GM23338 (cell line): Measurements from ENCODE around the gene RAPGEF5. TPM values are rescaled to one million over a fixed set of nuclear protein-coding genes. Genes with fewer than 3 reads are reported as not detected.

Experiments
- ATAC-seq: fragments of 200-7000 bp; cut with Tn5 transposase; 3 replicates; pipeline ENCODE4 v1.9.1; 2020
- DNase-seq: peaks from one replicate; pipeline ENCODE4 v3.0.0-alpha.2; 2015; ENCODE audit warnings: low spot score
- H2AFZ ChIP-seq: fragments of 200-600 bp; sonication (generic); 2 replicates; pipeline ENCODE4 v1.8.0; 2016; ENCODE audit warnings: antibody characterized with exemption, mild to moderate bottlenecking, moderate library complexity
- H3F3A ChIP-seq: fragments of 200-600 bp; sonication (generic); replicated peaks from 2 replicates; pipeline ENCODE4 v1.8.0; 2017; ENCODE audit warnings: antibody characterized with exemption, mixed run types, low read depth
- H3K27ac ChIP-seq: fragments of 200-600 bp; sonication (generic); 2 replicates; pipeline ENCODE4 v1.6.1; 2016; ENCODE audit warnings: low read depth
- H3K27me3 ChIP-seq: fragments of 200-600 bp; sonication (generic); 2 replicates; pipeline ENCODE4 v1.8.0; 2016; ENCODE audit warnings: mild to moderate bottlenecking, mixed run types, moderate library complexity; ENCODE audit not compliant: insufficient read depth
- H3K36me3 ChIP-seq: fragments of 200-600 bp; sonication (generic); 2 replicates; pipeline ENCODE4 v1.8.0; 2016; ENCODE audit warnings: mild to moderate bottlenecking; ENCODE audit not compliant: insufficient read depth
- H3K4me1 ChIP-seq: fragments of 200-600 bp; sonication (generic); 2 replicates; pipeline ENCODE4 v1.8.0; 2016; ENCODE audit warnings: mild to moderate bottlenecking, moderate library complexity; ENCODE audit not compliant: insufficient read depth
- H3K4me2 ChIP-seq: fragments of 200-600 bp; sonication (generic); 2 replicates; pipeline ENCODE4 v1.7.1; 2017; ENCODE audit warnings: mixed run types
- H3K4me3 ChIP-seq: fragments of 200-600 bp; sonication (generic); 2 replicates; pipeline ENCODE4 v1.6.1; 2016; ENCODE audit warnings: mixed run types
- H3K79me2 ChIP-seq: fragments of 200-600 bp; sonication (generic); replicated peaks from 2 replicates; pipeline ENCODE4 v1.8.0; 2017; ENCODE audit warnings: mild to moderate bottlenecking; ENCODE audit not compliant: insufficient read depth
- H3K9me2 ChIP-seq: fragments of 200-600 bp; sonication (generic); 2 replicates; pipeline ENCODE4 v1.8.0; 2017; ENCODE audit not compliant: insufficient read depth
- H4K20me1 ChIP-seq: fragments of 200-600 bp; sonication (generic); replicated peaks from 2 replicates; pipeline ENCODE4 v1.8.0; 2017; ENCODE audit warnings: mild to moderate bottlenecking; ENCODE audit not compliant: insufficient read depth
- H3K27ac Mint-ChIP-seq: 2 replicates; pipeline ENCODE4 v1.8.0; 2020; ENCODE audit warnings: inconsistent platforms, mild to moderate bottlenecking, moderate library complexity, mixed read lengths
- H3K27me3 Mint-ChIP-seq: 3 replicates; pipeline ENCODE4 v1.8.0; 2022; ENCODE audit warnings: low read depth, mild to moderate bottlenecking, moderate library complexity, mixed read lengths, inconsistent platforms; ENCODE audit not compliant: insufficient read depth, poor library complexity
- H3K36me3 Mint-ChIP-seq: 3 replicates; pipeline ENCODE4 v1.8.0; 2021; ENCODE audit warnings: low read depth, mild to moderate bottlenecking, inconsistent platforms, moderate library complexity, mixed read lengths
- H3K4me1 Mint-ChIP-seq: 3 replicates; pipeline ENCODE4 v1.8.0; 2020; ENCODE audit warnings: mild to moderate bottlenecking, inconsistent platforms, mixed read lengths
- H3K4me3 Mint-ChIP-seq: 3 replicates; pipeline ENCODE4 v1.8.0; 2021; ENCODE audit warnings: moderate library complexity, mild to moderate bottlenecking, inconsistent platforms, mixed read lengths
- H3K9me3 Mint-ChIP-seq: 3 replicates; pipeline ENCODE4 v1.8.0; 2020; ENCODE audit warnings: moderate library complexity, mild to moderate bottlenecking, inconsistent platforms, mixed read lengths
- CREB1 ChIP-seq: fragments of 250-450 bp; sonication (Bioruptor Pico); IDR thresholded peaks from 2 replicates; pipeline ENCODE4 v1.5.0; 2020; ENCODE audit warnings: low read depth, mild to moderate bottlenecking, moderate library complexity
- CTCF ChIP-seq, 2 experiments: fragments of 200-600 bp in 1 of 2; sonication (generic) in 1 of 2; conservative IDR thresholded peaks; 2 replicates each; pipeline versions ENCODE4 v1.5.1 to v1.6.1; 2016 to 2017; ENCODE audit warnings: antibody characterized with exemption in 2 of 2, low read depth in 2 of 2, mild to moderate bottlenecking in 2 of 2, moderate library complexity in 1 of 2
- EZH2 ChIP-seq: fragments of 200-600 bp; sonication (generic); IDR thresholded peaks from one replicate; pipeline ENCODE4 v1.8.0; 2017; ENCODE audit warnings: antibody characterized with exemption, mild to moderate bottlenecking, low read depth; ENCODE audit not compliant: unreplicated experiment
- EZH2phosphoT487 ChIP-seq: fragments of 200-600 bp; sonication (generic); IDR thresholded peaks from one replicate; pipeline ENCODE4 v1.8.1; 2018; ENCODE audit warnings: antibody characterized with exemption; ENCODE audit not compliant: unreplicated experiment
- JUNB ChIP-seq: IDR thresholded peaks from one replicate; pipeline ENCODE4 v1.6.1; 2016; ENCODE audit warnings: antibody characterized with exemption; ENCODE audit not compliant: unreplicated experiment
- NANOG ChIP-seq: IDR thresholded peaks from 2 replicates; pipeline ENCODE4 v1.6.1; 2016; ENCODE audit warnings: antibody characterized with exemption, borderline replicate concordance
- POLR2AphosphoS5 ChIP-seq: IDR thresholded peaks from 2 replicates; pipeline ENCODE4 v1.6.1; 2016; ENCODE audit warnings: antibody characterized with exemption, low read depth
- REST ChIP-seq: IDR thresholded peaks from one replicate; pipeline ENCODE4 v1.6.1; 2018; ENCODE audit warnings: antibody characterized with exemption; ENCODE audit not compliant: unreplicated experiment
- STAT1 ChIP-seq: IDR thresholded peaks from one replicate; pipeline ENCODE4 v1.6.1; 2016; ENCODE audit warnings: antibody characterized with exemption; ENCODE audit not compliant: unreplicated experiment
- ZNF114 ChIP-seq: fragments of 250-450 bp; sonication (Bioruptor Pico); IDR thresholded peaks from 2 replicates; pipeline ENCODE4 v1.5.0; 2020; ENCODE audit warnings: mild to moderate bottlenecking, moderate library complexity
- ZNF331 ChIP-seq: fragments of 250-450 bp; sonication (Bioruptor Pico); IDR thresholded peaks from 2 replicates; pipeline ENCODE4 v1.5.0; 2020; ENCODE audit warnings: low read depth, mild to moderate bottlenecking, moderate library complexity
- ZNF462 ChIP-seq: fragments of 250-450 bp; sonication (Bioruptor Pico); IDR thresholded peaks from 2 replicates; pipeline ENCODE4 v1.5.0; 2020; ENCODE audit warnings: mild to moderate bottlenecking, moderate library complexity
- polyA plus RNA-seq: library from polyadenylated mRNA; unstranded; fragments of >200 nt; fragmentation: Nextera tagmentation; extraction: Ambion mirVana; gene quantifications from 2 replicates; pipeline ENCODE4 v1.2.1, GENCODE V29; 2016
- total RNA-seq: library from RNA; depleted of rRNA; stranded (reverse); fragments of >200 nt; shearing (Covaris generic); gene quantifications from 2 replicates; pipeline ENCODE4 v1.2.3, GENCODE V29; 2014
- TF ChIP-seq, protein P1 (sequence below): IDR thresholded peaks from 2 replicates; pipeline ENCODE4 v1.6.1; 2016; ENCODE audit warnings: antibody characterized with exemption

Gene RAPGEF5
- total and polyA plus RNA-seq, 2 experiments from 2014 or later: 6.3 to 13.1 TPM

DNA sequence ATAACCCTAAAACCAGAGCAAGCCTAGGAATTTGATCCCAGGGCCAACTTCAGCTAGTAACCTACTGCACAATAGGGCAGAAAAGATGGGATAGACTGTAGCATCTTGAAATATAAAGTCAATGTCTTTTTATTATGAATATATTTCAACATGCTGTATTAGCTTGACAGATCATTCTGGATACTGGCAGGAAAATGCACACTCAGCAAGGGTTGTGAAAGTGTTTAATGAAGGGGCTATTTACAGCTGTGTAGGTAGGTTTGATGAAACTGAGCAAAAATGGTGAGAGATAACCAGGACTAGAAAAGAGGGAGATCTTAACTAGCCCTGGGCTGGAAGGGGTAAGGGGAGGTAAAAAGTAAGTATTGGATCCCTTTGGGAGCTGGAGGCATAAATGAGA is 156.2 kb downstream of the RAPGEF5 start:
- peaks cover 7% of the 10 kb centered on the region for H3K4me1 Mint-ChIP-seq
- Histone ChIP-seq H3K79me2 (no peaks in the 10 kb centered on the region), H3K36me3 (no peaks in the 10 kb centered on the region), H3K27me3 (peaks cover 35% of the 10 kb centered on the region), H3K4me1 (0 out of 2 replicates have a peak, but pooled peaks cover 1% of the 10 kb centered on the region), H3F3A (no peaks in the 10 kb centered on the region), H2AFZ (no peak overlapping the region), H3K27ac (no peak overlapping the region), H4K20me1 (no peaks in the 10 kb centered on the region; the same call in 1 of the 2 replicates), H3K9me2 (no peaks in the 10 kb centered on the region), H3K4me2 (no peak overlapping the region), H3K4me3 (no peak overlapping the region)
- no peaks in the 10 kb centered on the region for H3K9me3 Mint-ChIP-seq
- H3K27ac Mint-ChIP-seq: no peak overlapping the region
- ATAC-seq (no peak), DNase-seq (no peak)
- no peak for TF ChIP-seq ZNF114 (CRISPR knock-in tag)
- TF ChIP-seq EZH2: no peak
- TF ChIP-seq CREB1 (CRISPR knock-in tag): no peak
- TF ChIP-seq POLR2AphosphoS5: no peak
- no peak for TF ChIP-seq STAT1
- TF ChIP-seq NANOG: no peak
- no peak for TF ChIP-seq REST
- TF ChIP-seq, protein P1, sequence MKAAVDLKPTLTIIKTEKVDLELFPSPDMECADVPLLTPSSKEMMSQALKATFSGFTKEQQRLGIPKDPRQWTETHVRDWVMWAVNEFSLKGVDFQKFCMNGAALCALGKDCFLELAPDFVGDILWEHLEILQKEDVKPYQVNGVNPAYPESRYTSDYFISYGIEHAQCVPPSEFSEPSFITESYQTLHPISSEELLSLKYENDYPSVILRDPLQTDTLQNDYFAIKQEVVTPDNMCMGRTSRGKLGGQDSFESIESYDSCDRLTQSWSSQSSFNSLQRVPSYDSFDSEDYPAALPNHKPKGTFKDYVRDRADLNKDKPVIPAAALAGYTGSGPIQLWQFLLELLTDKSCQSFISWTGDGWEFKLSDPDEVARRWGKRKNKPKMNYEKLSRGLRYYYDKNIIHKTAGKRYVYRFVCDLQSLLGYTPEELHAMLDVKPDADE: no peak
- TF ChIP-seq ZNF331 (CRISPR knock-in tag): no peak
- no peak for TF ChIP-seq JUNB
- no peak for TF ChIP-seq EZH2phosphoT487
- no peak for TF ChIP-seq CTCF (conservative IDR thresholded peaks at IDR 0.05; ENCODE audit: low read depth in 2 of 2)
- TF ChIP-seq ZNF462 (CRISPR knock-in tag): no peak
- no peak overlapping the region for H3K4me3 Mint-ChIP-seq
- peaks cover 4% of the 10 kb centered on the region for H3K27me3 Mint-ChIP-seq
- H3K36me3 Mint-ChIP-seq: no peaks in the 10 kb centered on the region
